Measurements from ENCODE around the gene TBC1D23.
"Not testable (repeated sequence)": the region's sequence is repeated elsewhere in the genome, so short reads cannot be mapped to it uniquely, and the experiment has no call there.

Gene TBC1D23

GRCh38 chr3:100334488-100335351, 73.9 kb downstream of the TBC1D23 start, which contains the start of gene NIT2 (continued):
- TF ChIP-seq ZBTB8A (tag by site-specific recombination; IDR thresholded peaks at IDR 0.05) = 0 out of 2 replicates have a peak, but pooled peaks have one; percentile 16
- peak; percentile 71 for TF ChIP-seq ZNF600 (tag by site-specific recombination; IDR thresholded peaks at IDR 0.05)
- no peak for TF ChIP-seq RBAK (tag by site-specific recombination; IDR thresholded peaks at IDR 0.05)
- TF ChIP-seq PRDM10 (tag by site-specific recombination; IDR thresholded peaks at IDR 0.05) = peak; percentile 59
- TF ChIP-seq KLF9 (tag by site-specific recombination; IDR thresholded peaks at IDR 0.05; ENCODE audit: low read depth) = peak; percentile 39; the same call in 1 of the 2 replicates
- peak; percentile 24; the same call in 1 of the 2 replicates for TF ChIP-seq ZBTB44 (tag by site-specific recombination; IDR thresholded peaks at IDR 0.05)
- TF ChIP-seq ZSCAN30 (tag by site-specific recombination; IDR thresholded peaks at IDR 0.05) = 0 out of 2 replicates have a peak, but pooled peaks have one; percentile 56
- peak; percentile 22; the same call in 1 of the 2 replicates for TF ChIP-seq ZNF596 (tag by site-specific recombination; IDR thresholded peaks at IDR 0.05)

DNA sequence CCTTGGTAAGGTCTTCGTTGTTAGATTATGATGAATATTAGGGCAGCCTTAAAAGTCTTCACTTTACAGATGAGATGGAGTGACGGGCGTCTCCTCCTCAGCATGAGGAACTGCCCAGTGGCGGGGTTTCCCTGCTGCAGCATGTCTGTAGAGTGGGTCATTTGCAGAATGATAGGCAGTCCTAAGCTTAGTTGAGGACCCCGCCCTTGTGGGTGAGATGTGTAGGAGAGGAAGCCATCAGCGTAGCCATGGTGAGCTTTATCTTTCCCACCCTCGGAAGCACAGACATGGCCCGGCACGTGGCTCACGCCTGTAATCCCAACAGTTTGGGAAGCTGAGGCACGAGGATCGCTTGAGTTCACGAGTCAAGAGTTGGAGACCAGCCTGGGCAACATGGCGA, 74.6 kb downstream of the TBC1D23 start:
- CTCF ChIA-PET = interaction anchor here (0.6 to 1.6 kb wide), 4 partner anchors 61 to 495 kb away, joined by 3 to 4 read pairs (median 3); no protein-coding TSS in a partner anchor
- POLR2A ChIA-PET = no interaction called here
- H3K4me3 ChIP-seq (ENCODE audit: low read depth, low read length) = peak overlapping the region; percentile 56; the same call in 1 of the 2 replicates
- peaks cover 0 to 14% of the 10 kb centered on the region in 2 experiments; a peak in 2 of 3 replicates for H3K36me3 ChIP-seq (ENCODE audit: control insufficient read depth in 2 of 2, insufficient read depth in 1 of 2, low read length in 2 of 2)
- 0 out of 2 replicates have a peak, but pooled peaks cover 3% of the 10 kb centered on the region for H3K4me1 ChIP-seq (ENCODE audit: control insufficient read depth, insufficient read depth, low read length)
- peak; percentile 9; the same call in 1 of the 2 replicates for TF ChIP-seq ZNF335 (tag by site-specific recombination; conservative IDR thresholded peaks at IDR 0.05)
- 0 out of 2 replicates have a peak, but pooled peaks have one; percentile 18 for TF ChIP-seq KLF1 (tag by site-specific recombination; IDR thresholded peaks at IDR 0.05)
- no peak for TF ChIP-seq ZIC2 (tag by site-specific recombination; IDR thresholded peaks at IDR 0.05)
- H3K27ac ChIP-seq (ENCODE audit: extremely low read depth, low read depth, low read length) = no peak overlapping the region
- H3K9me3 ChIP-seq (ENCODE audit: control insufficient read depth, insufficient read depth, low read depth, low read length) = no peaks in the 10 kb centered on the region

GRCh38 chr3:100336229-100336628, 75.4 kb downstream of the TBC1D23 start:
- POLR2A ChIA-PET; H3K4me3 ChIP-seq (ENCODE audit: low read depth, low read length): not testable (repeated sequence)

DNA sequence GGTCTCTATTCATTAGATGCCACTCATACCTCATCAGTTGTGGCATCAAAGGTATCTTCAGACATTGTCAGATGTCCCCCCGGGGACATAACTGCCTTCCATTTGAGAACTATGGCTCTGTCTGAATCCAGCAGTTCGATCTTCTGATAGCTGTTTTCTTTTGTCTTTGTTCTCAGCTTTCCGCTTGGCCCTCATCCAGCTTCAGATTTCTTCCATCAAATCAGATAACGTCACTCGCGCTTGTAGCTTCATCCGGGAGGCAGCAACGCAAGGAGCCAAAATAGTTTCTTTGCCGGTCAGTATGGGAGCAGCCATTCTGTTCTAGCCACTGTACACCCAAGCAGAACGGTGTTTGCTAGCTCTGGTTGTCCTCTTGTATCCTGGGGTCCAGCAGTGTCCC, 78.1 kb downstream of the TBC1D23 start:
- POLR2A ChIA-PET = no interaction called here
- H3K36me3 ChIP-seq (ENCODE audit: control insufficient read depth in 2 of 2, insufficient read depth in 1 of 2, low read length in 2 of 2) = peaks cover 13 to 35% of the 10 kb centered on the region in 2 experiments
- H3K4me1 ChIP-seq (ENCODE audit: control insufficient read depth, insufficient read depth, low read length) = 0 out of 2 replicates have a peak, but pooled peaks cover 3% of the 10 kb centered on the region
- H3K27ac ChIP-seq (ENCODE audit: extremely low read depth, low read depth, low read length) = no peak overlapping the region
- H3K4me3 ChIP-seq (ENCODE audit: low read depth, low read length) = no peak overlapping the region
- no peaks in the 10 kb centered on the region for H3K9me3 ChIP-seq (ENCODE audit: control insufficient read depth, insufficient read depth, low read depth, low read length)
- CTCF ChIA-PET = interaction anchor here (0.6 to 0.7 kb wide), 2 partner anchors 11 to 734 kb away, joined by 3 read pairs; no protein-coding TSS in a partner anchor
- TF ChIP-seq ZNF324 (tag by site-specific recombination; IDR thresholded peaks at IDR 0.05) (no peak), ZNF837 (tag by site-specific recombination; IDR thresholded peaks at IDR 0.05) (no peak), PRDM6 (tag by site-specific recombination; IDR thresholded peaks at IDR 0.05) (no peak), ZFP41 (tag by site-specific recombination; IDR thresholded peaks at IDR 0.05; ENCODE audit: borderline replicate concordance) (no peak)

More at GRCh38 chr3:100336229-100336628, 75.4 kb downstream of the TBC1D23 start:
- H3K36me3 ChIP-seq (ENCODE audit: control insufficient read depth in 2 of 2, insufficient read depth in 1 of 2, low read length in 2 of 2) = peaks cover under 1 to 22% of the 10 kb centered on the region in 2 experiments; a peak in 2 of 3 replicates
- not testable (repeated sequence) for H3K4me1 ChIP-seq (ENCODE audit: control insufficient read depth, insufficient read depth, low read length); H3K9me3 ChIP-seq (ENCODE audit: control insufficient read depth, insufficient read depth, low read depth, low read length); H3K27ac ChIP-seq (ENCODE audit: extremely low read depth, low read depth, low read length)
- CTCF ChIA-PET = interaction anchor here (0.6 to 1.6 kb wide), 2 partner anchors 254 to 496 kb away, joined by 3 read pairs; no protein-coding TSS in a partner anchor
